HG03064 (cell line): ENCODE results near the gene FAM43B.
"Not testable (repeated sequence)": the region's sequence is repeated elsewhere in the genome, so short reads cannot be mapped to it uniquely, and the experiment has no call there.

Source experiments
- ATAC-seq: cut with Tn5 transposase; IDR thresholded peaks from one replicate; pipeline ENCODE4 v1.9.1; 2021; ENCODE audit warnings: low read depth; ENCODE audit not compliant: unreplicated experiment

Gene FAM43B, protein sequence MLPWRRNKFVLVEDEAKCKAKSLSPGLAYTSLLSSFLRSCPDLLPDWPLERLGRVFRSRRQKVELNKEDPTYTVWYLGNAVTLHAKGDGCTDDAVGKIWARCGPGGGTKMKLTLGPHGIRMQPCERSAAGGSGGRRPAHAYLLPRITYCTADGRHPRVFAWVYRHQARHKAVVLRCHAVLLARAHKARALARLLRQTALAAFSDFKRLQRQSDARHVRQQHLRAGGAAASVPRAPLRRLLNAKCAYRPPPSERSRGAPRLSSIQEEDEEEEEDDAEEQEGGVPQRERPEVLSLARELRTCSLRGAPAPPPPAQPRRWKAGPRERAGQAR

DNA sequence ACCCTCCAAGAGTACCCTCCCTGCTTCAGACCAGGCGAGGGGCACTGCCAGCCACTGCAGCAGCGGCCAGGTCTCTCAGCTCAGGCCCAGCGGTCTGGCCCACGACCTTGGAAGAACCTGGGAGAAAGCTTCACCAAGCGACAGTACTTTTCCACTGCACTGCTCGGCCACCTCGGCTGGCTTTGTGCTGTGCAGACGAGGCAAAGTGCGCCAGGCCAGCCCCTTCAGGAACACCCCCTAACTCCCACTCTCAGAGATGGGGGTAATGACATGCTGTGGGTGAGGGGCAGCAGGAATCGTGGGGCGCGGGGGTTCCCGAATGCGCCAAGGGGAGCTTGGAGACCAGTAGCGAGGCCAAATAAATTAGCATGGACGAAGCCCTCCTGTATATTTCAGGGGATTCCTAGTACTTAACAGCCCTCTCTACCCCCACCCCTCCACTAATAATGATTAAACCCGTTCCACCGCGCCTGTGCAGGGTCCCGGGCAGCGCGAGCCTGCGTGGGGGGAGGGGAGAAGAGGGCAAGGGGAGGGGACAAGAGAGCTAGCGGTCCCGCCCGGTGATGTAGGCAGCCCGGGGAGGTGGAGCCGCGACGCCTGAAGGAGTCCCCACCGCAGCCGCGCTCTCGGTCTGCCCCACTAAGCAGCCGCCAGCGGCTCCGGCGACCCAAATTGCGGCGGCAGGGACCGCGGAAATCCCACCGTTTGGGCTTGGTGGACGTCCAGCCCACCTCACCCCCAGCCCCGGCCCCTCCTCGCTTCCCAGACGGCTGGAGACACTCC is at the start of gene FAM43B:
Gene FAM43B, plus strand, starts transcription at position 629 of the 783 bp plus-strand sequence. CDS start 401 bp downstream, outside the sequence.
- ATAC-seq, result no peak

DNA sequence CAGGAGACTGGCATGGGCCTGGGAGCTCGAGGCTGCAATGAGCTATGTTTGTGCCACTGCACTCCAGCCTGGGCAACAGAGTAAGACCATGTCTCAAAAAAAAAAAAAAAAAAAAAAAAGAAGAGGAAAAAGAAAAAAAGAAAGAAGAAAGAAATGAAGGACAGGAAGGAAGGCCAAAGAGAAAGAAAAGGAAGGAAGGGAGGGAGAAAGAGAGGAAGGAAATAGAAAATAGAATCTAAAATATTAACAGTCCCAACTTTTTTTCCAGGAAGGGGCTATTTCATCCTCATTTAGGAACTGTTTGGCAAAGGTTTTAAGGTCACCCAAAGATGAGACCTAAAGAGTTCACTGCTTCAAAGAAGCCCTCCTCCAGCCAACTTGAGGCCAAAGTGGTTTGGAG is 46.9 kb upstream of the FAM43B start:
- no peak for ATAC-seq

DNA sequence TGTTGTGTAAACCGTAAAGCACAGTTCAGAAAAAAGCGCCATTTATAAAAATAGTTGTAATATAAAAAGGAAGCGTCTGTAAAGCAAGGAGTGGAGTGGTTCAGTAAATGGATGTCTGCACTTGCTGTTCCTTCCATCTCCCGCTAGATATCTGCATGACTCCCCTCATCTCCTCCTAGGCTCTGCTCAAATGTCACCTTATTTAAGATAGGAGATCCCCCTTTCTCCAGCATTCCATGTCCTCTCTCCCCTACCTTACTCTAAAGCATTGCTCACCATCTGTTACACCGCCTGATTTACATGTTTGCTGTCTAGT is 45.2 kb upstream of the FAM43B start:
- peak; percentile 25 for ATAC-seq

DNA sequence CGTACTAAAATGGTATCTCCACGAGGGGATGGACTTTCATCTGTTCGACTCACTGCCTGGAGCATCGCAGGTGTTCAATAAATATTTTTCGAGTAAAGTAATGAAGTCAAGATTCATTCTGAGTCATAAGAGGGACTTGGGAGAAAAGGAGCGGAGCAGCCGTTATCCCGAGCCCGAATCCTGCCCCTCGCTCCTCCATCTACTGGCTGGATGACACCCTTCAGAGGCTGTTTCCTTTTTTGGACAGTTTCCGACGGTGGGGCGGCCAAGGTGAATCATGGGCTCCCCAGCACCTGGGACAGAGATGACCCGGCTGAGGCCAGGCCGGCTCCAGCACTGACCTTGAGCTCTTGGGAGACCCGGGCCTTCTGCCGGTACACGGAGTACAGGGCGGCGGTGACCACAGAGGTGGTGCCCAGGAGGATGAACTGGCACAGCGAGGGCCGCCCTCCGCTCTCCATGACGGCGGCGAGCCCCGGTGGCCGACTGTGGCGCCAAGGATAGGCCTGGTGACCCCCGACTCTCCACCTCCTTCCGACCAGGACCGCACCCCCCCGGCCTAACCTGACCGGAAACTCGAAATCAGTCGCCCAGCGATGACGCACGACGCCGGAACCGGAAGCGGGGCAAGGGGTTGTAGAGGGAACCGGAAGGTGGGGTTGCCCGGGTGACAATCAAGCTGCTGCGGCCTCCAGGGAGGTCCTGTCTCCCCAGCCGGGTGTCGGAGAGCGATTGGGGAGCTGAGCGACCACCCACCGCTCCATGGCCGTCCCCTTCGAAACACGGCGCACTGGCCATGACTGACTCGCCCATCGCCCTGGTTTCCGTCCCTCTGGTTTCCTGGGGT is 44.6 kb upstream of the FAM43B start, which contains the start of gene MUL1:
Gene MUL1, minus strand, starts transcription at position 588 of the 847 bp plus-strand sequence. Its CDS starts 127 bp downstream, at position 461.
- ATAC-seq, result peak; percentile 82

DNA sequence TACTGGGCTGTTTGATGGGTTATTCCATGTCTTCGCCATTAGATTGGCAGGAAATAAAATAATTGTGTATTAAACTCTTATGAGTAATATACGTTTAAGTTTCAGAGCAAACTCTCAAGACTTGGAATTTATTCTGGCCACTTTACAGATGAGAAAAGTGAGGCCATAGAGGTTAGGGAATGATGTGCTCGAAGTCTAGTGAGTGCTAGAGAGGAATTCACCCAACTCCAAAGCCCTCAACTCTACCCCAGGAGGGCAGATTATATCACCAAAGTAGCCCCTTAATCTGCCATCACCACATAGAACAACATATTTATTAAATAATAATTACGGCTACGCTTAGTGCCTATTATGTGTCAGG is 44.0 kb upstream of the FAM43B start:
- no peak for ATAC-seq

DNA sequence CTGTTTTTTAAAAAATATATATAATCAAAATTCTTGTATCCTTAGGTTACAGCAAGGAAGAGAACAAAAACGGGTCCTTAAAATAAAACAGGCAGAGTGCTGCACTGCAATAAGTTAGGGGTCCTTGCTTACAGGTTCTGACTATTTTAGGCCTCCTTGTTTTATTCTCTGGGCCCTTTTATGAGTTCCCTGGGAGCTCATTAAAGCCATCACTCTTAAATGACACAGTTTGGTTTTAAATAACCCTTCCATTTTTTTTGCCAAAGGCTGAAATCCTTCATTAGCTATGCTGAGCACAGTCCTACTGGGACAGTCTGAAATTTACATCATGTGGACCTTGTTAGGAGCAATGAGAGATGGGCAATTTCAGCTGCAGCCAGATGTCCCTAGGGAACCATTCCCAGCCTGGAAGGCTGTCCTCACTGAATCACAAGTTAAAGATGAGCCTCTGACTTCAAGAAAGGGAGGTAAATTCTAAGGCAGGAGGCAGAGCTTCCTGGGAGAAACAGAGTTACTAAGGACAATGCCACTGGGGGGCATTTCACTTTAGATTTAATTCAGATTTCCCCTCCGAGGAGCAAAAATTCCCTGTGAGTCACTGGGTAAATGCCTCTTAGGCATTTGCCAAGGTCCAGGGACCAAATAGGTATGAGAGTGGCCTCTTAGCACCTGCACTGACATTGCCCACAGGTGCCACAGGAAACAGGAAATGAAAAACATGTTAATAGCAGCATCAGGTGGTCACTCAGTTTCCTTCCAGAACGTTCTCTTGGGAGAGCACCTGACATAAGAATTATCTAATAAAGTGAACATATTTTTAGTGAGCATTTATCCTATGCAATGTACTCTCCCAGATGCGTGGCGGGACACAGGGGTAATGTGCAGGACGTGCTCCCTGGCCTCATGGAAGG is 40.6 kb upstream of the FAM43B start:
- ATAC-seq, result no peak

DNA sequence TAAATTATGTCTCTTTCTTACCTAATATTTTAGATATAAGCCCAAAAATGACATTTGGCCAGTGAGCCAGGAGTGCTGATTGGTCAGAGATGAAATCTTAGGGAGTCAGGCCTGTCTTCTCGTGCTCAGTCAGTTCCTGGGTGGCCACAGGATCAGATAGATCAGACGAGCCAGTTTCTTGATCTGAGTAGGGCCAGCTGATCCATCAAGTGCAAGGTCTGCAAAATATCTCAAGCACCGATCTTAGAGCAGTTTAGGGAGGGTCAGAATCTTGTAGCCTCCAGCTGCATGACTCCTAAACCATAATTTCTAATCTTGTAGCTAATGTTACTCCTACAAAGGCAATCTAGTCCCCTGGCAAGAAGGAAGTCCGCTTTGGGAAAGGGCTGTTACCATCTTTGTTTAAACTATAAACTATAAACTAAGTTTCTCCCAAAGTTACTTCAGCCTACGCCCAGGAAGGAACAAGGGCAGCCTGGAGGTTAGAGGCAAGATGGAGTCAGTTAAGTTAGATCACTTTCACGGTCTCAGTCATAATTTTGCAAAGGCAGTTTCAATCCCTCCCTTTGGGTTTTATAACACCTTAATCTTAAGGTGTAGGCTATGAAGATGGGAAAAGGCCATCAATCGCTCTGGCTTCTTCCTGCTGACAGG is 32.6 kb upstream of the FAM43B start:
- ATAC-seq, result not testable (repeated sequence)

DNA sequence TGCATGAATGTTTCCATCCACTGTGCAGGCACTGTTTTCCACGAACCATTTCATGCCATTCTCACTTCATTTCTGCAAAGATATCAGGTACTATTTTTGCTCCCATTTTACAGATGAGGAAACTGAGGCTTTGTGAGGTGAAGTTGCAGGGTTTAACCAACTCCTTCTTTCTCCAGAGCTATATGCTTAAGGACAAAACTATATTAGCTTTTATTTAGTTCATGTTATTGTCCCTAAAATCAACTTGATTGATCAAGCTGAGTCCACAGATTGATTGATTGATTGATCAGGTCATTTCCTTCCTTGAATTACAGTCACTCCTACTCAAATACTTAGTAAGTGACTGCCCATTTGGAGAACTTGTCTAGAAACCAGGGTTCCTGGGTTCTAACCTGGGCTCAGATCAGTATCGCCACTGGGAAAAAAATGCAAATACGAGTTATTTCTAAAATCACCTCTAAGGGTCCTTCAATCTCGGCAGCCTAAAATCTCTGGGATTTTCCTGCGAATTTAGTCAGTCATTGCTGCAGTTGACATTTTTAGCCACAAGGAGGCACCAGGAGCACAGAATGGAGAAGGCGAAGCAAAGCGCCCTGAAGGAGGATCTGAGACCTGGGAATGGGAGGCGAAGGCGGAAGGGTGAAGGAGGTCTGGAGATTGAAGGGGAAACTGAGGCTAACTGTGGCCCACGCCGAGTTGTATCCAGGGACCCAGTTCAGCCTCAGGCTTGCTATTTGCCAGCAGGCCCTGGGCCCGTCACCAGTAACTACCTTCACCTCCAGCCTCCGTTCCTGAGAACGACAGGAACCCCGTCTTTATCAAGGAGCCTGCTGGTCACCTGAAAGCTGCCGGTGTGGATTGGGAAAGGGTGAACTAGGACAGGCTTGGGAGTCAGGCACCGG is 30.2 kb upstream of the FAM43B start:
- ATAC-seq, result no peak

DNA sequence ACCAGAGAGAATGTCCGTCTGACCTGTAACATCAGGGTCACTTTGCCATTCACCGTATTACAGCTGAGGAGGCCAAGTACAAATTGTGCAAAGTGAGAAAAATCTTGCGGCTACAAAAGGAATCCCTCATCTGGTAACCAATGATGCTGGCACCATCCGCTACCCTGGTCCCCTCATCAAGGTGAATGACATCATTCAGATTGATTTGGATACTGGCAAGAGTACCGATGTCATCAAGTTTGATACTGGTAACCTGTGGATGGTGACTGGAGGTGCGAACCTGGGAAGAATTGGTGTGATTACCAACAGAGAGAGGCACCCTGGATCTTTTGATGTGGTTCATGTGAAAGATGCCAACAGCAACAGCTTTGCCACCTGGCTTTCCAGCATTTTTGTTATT is 26.1 kb upstream of the FAM43B start:
- no peak for ATAC-seq

DNA sequence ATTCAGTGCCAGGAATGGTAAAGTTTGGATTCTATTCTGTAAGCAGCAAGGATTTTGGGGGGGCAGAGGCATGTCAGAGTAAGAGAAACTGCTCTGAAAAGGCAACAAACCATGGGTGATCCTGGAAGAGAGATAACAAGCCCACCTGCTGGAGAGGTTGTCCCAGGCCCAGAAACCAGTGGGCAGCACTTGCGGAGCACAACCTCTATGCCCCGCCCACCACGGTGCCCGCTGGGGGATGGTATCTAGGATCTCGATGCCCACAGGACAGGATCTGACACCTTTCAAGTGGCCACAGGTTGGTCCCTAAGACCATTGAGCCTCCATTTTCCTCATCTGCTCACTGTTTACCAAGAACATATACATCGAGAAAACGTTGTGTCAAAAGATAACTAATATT is 24.2 kb upstream of the FAM43B start:
- no peak for ATAC-seq

DNA sequence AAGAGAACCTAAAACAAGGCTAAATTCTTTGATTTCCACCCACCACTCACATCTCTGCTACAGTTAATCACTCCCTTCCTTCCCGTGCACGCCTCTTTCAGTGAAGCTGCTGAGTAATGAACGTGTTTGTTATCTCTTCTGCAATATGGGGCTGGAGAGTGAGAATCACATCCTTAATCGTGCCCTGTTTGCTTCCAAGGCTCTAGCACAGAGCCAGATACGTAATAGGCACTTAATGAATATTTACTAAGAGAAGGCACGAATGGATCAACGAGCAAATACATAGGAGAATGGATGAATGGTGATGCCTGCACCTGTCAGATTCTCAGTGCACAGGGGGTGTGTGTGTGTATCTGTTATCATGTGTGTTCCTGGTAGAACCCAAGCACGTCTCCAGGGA is 22.1 kb upstream of the FAM43B start:
- ATAC-seq, result no peak

DNA sequence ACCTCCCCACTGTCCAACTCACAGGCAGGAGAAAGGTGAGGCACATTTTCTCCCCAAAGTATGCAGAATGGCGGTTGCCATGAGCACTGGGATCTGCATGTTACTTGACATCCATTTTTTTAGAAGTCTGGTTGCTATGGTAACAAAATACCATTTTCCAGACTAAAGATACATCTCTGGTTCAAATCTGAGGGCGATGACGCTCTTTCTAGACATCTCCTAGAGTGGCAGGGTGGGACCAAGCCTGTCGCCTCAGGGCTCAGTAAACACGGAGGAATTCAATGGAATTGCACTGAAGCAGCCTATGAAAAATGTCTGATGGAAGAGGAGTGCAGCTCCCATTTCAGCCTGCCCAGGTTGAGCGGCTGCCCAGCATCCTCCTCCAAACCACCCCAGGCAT is 21.5 kb upstream of the FAM43B start:
- ATAC-seq, result no peak

DNA sequence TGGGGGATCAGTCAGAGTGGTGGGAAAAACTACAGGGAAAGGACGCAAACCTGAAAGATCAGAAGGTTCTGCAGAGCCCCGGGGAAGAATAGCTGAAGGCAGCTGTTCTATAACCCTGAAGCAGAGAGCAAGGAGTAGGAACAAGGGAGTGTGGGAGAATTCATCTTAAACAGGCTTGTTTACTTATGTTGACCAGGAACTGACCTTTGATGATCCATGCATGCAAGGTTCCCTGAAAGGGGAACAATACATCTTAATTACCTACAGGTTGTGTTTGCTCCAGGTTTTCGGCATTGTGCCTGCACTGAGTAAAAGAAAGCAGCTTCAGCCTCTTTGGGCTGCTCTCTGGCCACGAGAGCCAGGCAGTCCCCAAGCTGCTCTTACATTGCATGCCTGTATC is 18.7 kb upstream of the FAM43B start:
- no peak for ATAC-seq

DNA sequence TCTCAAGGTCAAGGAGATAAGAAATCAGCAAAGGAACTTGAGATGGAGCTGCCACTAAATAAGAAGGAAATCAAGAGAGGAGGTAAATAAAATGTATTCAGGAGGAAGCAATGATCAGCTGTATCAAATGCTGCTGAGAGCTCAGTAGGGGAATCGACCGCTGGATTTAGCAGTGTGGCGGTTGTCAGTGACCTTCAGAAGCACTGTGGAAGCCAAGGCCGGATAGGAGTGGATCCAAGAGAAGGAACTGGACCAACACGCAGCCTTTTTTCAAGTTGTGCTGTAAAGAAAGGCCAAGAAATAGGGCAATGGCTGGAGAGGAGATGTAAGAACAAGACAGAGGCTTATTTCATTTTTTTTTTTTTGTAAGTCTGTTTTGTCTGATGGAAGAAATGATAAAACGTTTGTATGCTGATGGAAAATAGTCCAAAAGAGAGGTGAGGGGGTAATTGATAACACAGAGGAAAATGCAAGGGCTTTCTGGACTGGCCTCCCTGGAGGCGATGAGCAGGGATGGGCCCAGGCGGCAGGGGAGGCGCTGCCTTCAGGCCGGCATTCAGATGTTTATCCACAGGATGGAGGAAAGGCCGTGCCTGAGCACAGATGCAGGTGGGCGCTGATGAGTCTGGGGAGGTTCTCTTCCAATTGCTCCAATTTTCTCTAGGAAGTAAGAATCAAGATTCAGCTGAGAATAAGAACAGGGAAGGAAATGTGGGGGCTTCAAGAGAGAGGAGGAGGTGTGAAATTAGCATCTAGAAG is 17.5 kb upstream of the FAM43B start:
- no peak for ATAC-seq

DNA sequence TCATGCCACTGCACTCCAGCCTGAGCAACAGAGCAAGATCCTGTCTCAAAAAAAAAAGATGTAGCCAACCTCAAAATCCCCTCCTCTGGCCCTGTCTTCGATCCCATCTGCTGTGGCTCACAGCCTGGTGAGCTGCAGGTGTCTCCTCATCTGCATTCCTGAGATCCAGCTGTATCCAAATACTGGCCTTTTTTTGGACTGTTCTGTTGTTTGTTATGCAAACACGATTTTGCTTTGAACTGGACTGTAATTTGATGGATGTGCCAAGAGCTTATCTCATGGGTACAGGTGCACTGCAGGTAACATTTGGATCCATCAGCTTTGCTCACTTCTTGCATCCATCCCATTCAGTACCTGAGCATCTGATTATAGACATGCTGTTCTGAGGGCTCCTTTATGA is 14.1 kb upstream of the FAM43B start:
- no peak for ATAC-seq

DNA sequence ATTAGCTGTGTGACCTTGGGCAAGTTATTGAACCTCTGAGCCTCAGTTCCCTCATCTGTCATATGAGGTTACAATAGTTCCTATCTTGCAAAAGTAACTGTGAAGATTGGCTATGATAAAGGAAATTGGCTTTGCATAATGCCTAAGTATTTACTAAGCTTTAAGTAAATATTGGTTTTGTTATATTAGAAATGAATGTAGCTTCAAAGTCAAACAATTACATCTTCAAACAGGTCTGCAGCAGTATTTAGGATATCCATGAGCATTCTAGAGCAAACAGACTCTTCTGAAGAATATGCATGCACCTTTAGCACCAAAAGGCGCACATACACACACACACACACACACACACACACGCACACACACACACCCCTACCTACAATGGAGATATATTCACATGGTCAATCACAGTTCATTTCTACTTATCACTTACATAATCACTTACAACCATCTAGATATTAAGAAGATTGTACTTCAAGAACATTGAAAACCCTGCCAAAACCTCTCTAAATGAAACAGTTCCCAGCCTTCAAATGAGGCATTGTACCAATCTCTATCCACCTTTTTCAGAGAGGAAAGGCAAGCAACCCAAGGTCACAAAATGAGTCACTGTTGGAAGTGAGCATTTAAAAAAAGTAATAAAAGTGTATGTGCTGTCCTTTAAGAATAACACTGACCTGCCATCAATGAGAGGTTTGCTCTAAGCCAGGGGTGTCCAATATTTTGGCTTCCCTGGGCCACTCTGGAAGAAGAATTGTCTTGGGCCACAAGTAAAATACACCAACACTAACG is 13.4 kb upstream of the FAM43B start:
- ATAC-seq, result no peak

DNA sequence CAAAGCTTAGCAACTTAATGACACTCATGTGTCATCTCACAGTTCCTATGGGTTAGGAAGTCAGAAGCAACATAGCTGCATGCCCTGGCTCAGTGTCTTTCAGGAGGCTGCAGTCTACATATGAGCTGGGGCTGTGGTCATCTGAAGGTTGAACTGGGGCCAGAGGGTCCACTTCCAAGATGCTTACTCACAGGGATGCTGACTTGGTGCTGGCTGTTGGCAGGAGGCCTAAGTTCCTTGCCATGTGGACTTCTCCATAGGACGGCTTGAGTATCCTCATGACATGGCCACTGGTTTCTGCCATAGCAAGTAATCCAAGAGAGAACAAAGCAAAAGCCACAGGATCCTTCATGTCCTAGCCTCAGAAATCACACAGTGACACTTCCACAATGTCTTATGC is 12.1 kb upstream of the FAM43B start:
- no peak for ATAC-seq
